GM10266 (cell line): Measurements from ENCODE around the gene VARS2.

Source experiments
- DNase-seq: peaks from one replicate; pipeline ENCODE4 v3.0.0; 2012; ENCODE audit errors: extremely low spot score
- TF ChIP-seq, protein P1 (sequence below): IDR thresholded peaks from 2 replicates; pipeline ENCODE4 v1.5.1; 2012; ENCODE audit warnings: mild to moderate bottlenecking, low read depth; ENCODE audit not compliant: control insufficient read depth, insufficient read depth; ENCODE audit errors: missing control alignments

VARS2 gene

DNA sequence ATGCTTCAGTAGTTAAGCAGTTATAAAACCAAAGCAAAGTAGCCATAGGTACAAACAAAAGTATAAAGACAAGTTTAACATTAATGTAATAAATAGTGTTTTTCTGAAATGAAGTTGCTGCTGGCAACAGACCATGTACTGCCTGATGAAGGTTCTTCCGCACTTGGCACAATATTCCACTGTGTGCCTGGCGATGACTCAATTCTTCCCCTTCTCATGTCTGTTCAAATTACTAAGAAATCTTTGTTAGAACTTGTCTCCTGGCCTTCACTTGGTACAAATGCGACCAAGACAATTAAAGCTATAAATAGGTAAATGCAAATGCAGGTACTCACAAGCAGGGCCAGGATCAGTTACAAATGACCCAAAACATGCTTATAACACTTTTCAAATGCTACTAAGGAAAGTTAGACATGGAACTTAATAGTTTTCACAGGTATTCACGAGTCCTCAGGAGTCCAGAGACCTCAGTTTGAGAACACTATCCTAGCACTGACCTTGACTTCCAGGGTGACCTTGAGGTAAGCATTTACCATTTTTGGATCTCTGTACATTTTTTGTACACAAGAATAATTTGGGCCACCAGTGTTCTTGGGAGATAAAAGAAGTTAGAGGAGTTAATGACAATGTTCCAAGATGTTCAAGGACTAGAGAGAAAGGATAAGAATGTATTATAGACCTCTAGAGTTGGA, 37.9 kb upstream of the VARS2 start:
- TF ChIP-seq, protein P1, sequence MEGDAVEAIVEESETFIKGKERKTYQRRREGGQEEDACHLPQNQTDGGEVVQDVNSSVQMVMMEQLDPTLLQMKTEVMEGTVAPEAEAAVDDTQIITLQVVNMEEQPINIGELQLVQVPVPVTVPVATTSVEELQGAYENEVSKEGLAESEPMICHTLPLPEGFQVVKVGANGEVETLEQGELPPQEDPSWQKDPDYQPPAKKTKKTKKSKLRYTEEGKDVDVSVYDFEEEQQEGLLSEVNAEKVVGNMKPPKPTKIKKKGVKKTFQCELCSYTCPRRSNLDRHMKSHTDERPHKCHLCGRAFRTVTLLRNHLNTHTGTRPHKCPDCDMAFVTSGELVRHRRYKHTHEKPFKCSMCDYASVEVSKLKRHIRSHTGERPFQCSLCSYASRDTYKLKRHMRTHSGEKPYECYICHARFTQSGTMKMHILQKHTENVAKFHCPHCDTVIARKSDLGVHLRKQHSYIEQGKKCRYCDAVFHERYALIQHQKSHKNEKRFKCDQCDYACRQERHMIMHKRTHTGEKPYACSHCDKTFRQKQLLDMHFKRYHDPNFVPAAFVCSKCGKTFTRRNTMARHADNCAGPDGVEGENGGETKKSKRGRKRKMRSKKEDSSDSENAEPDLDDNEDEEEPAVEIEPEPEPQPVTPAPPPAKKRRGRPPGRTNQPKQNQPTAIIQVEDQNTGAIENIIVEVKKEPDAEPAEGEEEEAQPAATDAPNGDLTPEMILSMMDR = no peak
- peak; percentile 2 for DNase-seq

DNA sequence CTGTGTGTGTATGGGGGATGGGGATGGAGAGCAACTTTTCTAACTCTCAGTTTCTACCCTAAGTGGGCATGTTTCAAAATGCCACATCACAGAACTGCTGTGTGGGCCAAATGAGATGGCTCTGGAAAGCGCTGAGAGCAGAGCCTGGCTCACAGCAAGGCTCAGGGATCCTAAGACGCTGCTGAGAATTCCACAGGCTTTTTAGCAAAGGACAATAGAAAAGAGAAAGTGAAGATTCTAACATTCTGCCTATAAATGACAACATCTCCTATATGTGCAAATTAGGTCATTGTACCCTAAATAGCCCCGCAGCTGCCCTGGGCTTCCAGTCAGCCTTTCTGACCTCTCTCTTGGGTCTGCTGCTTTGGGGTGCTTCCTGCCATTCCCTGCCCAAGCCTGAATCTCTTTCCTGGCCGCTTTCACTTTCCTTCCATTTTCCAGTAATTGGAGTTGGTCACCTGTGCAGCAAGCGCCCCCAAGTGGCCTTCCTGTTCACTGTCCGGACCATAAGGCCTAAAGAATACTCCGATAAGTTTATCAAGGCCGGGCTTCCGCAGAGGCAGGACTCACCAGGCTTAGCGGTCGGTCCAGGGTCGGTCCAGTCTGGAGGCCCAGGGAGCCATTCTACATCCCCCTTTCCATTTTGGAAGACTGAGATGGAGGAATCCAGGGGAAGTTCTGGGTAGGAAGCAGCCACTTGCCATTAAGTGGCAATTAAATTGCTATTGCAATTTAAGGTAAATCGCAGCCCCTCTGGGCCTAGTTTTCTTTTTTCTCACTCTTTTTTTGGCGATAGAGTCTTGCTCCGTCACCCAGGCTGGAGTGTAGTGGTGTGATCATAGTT, 36.4 kb upstream of the VARS2 start:
- DNase-seq = peak; percentile 77
- TF ChIP-seq, protein P1 = peak; percentile 92

DNA sequence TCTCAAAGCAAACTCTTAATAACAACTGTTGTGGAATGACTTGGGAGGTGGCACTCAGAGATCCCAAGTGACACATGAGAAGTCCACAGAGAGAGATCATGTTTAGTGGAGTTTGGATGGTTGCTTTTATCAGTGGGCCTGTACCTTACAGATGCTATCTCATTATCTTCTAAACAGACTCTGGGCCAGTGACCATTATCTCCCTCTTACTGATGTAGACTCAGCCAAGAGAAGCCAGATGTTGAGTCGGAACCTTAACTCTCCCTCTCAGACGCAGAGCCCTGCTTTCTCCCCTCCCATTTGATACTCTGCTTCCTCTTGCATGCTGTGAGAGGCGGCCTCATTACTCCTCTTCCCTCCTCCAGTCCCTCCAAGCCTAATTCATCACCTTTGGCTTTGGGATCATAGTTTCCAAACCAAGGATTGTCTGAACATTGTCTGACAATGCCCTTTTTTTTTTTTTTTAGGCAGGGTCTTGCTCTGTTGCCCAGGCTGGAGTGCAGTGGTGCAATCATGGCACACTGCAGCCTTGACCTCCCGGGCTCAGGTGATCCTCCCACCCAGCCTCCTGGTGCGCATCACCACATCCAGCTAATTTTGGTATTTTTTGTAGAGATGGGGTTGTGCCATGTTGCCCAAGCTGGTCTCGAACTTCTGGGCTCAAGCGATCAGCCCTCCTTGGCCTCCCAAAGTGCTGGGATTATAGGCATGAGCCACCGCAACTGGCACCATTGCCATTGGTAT, 34.2 kb upstream of the VARS2 start:
- TF ChIP-seq, protein P1 = no peak
- DNase-seq = peak; percentile 13

DNA sequence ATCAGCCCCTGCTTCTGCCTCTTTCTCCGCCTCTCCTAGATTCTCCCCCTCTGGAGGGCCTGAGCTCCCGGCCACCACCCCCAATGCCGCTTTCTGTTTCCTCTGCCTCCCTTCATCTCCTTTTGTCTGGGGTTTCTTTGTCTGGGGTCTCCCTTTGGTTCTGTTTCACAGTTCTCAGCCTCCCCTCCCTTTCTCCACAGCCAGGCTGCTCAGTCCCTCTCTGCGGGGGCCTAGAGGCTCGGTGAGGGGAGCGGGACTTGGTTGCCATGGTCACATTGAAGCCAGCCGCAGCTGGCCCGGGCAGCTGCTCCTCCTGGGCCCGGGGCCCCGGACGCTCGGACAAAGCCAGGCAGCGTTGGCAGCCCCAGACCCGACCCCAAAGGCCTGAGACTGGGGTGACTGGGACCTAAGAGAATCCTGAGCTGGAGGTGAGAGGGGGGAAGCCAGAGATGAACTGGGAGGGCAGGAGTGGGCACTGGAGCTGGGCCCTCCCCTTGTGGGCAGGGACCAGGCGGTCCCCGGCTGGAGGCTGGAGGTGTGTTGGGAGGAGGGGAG, 33.3 kb upstream of the VARS2 start:
- no peak for DNase-seq
- TF ChIP-seq, protein P1 = no peak

DNA sequence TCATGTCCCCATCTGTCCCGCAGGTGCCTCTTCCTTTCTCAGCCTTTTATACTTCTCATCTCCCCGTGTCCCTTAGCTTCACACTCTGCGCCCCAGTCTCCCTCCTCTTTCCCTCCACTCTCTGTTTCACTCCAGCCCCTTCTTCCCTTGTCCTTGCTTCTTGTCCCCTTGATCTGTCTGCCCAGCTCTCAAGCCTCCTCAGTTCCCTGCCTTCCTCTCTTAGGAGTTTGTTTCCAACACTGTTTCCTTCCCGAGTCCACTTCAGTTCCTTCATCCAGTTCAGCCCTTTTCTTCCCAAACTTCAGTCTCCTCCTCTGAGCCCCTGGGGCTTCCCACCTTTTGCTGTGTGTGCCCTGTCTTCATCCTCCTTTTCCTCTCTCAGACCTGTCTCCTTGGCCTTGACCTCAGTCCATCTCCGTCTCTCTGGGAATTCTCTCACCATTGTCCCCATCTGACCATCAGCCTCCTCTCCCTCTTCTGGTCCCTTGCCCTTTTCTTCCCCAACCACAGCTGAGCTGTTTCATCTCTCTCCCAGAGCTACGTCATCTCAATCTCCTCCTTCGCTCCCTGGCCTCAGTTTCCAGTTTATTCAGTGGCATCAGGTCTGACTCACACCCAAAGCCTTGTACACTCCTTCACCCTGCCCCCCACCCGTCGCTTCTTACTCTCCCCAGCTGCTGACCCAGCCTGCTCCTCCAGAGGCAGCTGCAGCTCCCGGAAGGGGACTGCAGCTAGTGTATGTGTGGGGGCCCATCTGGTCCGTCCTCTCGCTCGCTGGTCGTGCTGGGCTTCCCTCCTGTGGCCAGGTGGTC, 32.4 kb upstream of the VARS2 start:
- TF ChIP-seq, protein P1 = no peak
- DNase-seq = peak; percentile 10

DNA sequence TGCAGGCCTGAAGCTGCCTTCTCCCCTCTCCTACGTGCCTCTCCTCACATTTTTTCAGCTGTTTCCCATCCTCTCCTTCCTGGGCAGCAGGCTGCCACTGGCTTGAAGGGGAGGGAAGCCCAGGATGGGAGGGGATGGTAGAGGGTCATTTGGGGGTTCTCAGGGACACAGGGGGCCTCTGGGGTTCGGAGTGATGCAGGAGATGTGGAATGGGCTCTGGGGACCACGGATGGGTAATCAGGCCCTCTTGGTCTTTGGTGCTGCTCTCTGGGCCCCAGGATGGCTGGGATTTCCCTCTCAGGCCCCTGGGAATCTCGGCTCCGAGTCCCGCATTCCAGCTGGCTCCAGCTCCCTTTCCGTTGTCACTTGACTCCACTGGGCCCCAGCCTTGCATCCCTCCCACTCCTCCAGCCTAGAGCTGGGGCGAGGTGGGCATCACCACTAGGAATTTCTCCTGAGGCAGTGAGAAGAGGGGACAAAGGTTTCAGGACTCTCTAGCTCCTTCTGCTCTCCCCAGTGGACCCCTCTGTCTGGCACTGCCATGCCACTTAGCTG, 31.8 kb upstream of the VARS2 start:
- peak; percentile 16 for DNase-seq
- TF ChIP-seq, protein P1 = no peak
